Lower leg skin (tissue), 4 donors: ENCODE data around the gene SCYGR1. TPM values are rescaled to one million over a fixed set of nuclear protein-coding genes. Genes with fewer than 3 reads are reported as not detected.

Experiments used
- DNase-seq, 2 donors: peaks; one replicate each; pipeline ENCODE4 v3.0.0-alpha.2; 2019; ENCODE audit warnings: low spot score in 2 of 2
- H3K4me3 ChIP-seq: fragments of 200-600 bp; sonication (generic); 2 replicates; pipeline ENCODE4 v1.5.1; 2017; ENCODE audit warnings: mild to moderate bottlenecking, low read depth; ENCODE audit not compliant: poor library complexity, severe bottlenecking
- POLR2A ChIP-seq, 2 donors: fragments of 450-650 bp; IDR thresholded peaks; one replicate each; pipeline ENCODE4 v1.6.1; 2016 to 2017; ENCODE audit warnings: antibody characterized with exemption in 2 of 2, mild to moderate bottlenecking in 1 of 2, moderate library complexity in 1 of 2
- WGBS, 2 donors: methylation state at CpG; one replicate each; pipeline ENCODE4 v1.1.5; 2018; 5-methylcytosine and 5-hydroxymethylcytosine counted together
- intact Hi-C: fragments of 100-400 bp; cut with DNase I; formaldehyde crosslinking; loops from one replicate; pipeline ENCODE4 v1.15.0; 2023; ENCODE audit warnings: low total_unique reads
- total RNA-seq, 4 donors: library from RNA; depleted of rRNA; stranded (reverse); fragments of >200 nt; gene quantifications; one replicate each; pipeline ENCODE4 v1.1.0, GENCODE V29; 2016
- TF ChIP-seq, protein P1 (sequence below), 3 donors: fragments of 450-650 bp; IDR thresholded peaks; one replicate each; pipeline ENCODE4 v1.5.1; 2016; ENCODE audit warnings: antibody characterized with exemption in 3 of 3, mild to moderate bottlenecking in 3 of 3, moderate library complexity in 2 of 3

Gene SCYGR1
- total RNA-seq, 4 donors from 2014 or later: not detected

DNA sequence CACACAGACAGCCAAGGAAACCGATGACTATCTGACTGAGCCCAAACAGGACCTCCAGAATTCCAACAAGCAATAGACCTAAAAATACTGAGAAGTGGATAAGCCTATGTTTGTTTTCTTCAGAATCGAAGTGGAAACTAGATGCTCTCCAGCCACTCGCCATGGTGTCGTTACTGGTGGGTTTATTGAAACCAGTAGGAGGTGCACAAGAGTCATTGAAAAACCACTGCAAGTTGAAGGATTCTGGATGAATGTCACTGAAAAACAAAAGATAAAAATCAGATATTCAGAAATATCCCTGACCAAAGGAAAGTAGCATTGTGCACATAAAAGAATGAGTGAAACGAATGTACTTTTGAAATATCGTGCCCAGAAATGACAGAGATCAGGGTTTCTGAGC, 24.0 kb downstream of the SCYGR1 start:
- WGBS, 2 donors: 94 to 95% methylated on average over 6 of the region's 6 CpGs
- no peak for DNase-seq
- TF ChIP-seq, protein P1, sequence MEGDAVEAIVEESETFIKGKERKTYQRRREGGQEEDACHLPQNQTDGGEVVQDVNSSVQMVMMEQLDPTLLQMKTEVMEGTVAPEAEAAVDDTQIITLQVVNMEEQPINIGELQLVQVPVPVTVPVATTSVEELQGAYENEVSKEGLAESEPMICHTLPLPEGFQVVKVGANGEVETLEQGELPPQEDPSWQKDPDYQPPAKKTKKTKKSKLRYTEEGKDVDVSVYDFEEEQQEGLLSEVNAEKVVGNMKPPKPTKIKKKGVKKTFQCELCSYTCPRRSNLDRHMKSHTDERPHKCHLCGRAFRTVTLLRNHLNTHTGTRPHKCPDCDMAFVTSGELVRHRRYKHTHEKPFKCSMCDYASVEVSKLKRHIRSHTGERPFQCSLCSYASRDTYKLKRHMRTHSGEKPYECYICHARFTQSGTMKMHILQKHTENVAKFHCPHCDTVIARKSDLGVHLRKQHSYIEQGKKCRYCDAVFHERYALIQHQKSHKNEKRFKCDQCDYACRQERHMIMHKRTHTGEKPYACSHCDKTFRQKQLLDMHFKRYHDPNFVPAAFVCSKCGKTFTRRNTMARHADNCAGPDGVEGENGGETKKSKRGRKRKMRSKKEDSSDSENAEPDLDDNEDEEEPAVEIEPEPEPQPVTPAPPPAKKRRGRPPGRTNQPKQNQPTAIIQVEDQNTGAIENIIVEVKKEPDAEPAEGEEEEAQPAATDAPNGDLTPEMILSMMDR (IDR thresholded peaks at IDR 0.05): no peak
- TF ChIP-seq POLR2A (IDR thresholded peaks at IDR 0.05): no peak
- H3K4me3 ChIP-seq: no peak overlapping the region
- intact Hi-C loops: no loop called here

DNA sequence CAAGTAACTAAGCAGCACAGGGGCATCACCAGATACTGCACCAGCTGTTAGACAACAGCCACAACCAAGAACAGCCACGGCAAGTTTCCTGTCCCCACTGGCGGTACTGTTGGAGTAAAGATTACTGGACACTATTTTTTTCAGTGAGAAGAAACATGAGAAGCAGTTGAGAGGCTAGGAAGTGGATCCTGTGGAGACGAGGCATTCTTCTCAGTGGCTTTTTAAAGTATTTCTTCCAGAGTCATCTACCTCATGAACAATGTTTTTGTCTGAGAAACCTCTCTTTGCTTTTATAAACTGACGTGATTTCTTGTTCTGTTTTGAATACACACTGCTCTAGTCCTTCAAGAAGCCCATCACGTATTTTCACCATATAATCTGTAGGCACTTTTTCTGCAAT, 27.4 kb downstream of the SCYGR1 start:
- DNase-seq: no peak
- no peak overlapping the region for H3K4me3 ChIP-seq
- WGBS, 2 donors: 86 to 94% methylated on average over 5 of the region's 5 CpGs
- intact Hi-C loops: no loop called here
- TF ChIP-seq, protein P1 (IDR thresholded peaks at IDR 0.05): no peak
- no peak for TF ChIP-seq POLR2A (IDR thresholded peaks at IDR 0.05)

DNA sequence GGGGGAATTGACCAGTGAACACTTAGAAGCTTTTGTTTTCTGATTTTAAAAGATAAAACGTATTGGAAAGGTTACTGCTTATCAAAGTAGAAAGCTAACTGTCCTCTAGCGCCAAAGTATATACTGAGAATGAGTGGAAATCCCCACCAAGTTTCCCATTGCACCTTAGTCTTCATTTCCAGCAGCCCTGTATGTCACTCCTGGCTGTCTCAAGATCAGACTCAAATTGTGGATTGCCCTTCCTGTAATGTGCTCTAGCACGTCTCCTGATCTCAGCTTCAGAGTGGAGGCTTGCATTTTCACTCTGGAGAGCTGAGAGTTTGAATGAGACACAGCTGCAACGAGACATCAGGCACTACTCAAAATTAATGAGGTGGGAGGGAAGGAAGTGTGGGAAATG, 36.1 kb downstream of the SCYGR1 start:
- 63 to 67% methylated on average over 4 of the region's 4 CpGs for WGBS, 2 donors
- DNase-seq: no peak
- no peak overlapping the region for H3K4me3 ChIP-seq
- intact Hi-C loops: no loop called here
- TF ChIP-seq POLR2A (IDR thresholded peaks at IDR 0.05): no peak
- TF ChIP-seq, protein P1 (IDR thresholded peaks at IDR 0.05): no peak

DNA sequence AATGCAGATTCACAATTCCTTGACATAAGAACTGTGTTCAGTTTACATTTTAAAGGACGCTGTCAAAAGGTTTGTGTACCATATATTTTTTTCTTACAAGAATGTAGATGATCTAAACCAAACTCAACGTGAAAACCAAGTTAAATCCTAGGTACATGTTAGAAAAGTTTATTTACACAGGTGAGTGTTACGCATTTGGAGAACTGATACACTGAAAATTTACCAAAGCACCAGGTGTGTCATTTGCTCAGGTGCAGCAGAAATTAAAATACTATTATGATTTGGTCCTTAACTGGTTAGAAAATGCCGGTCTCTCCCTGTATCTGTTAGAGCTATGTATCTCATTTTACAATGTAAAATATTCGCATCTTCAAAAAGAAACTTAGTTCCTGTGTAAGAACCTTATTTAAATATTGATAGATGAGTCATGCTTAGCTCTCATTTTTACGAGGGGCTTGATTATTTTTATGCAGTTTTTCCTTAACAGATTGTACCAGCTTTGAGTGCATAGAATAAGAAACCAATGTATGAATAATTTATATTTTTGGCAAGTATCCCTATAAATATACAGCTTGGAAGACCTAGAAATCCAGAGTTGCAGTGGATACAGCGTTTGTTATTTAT, 37.6 kb downstream of the SCYGR1 start:
- DNase-seq: no peak
- TF ChIP-seq, protein P1 (IDR thresholded peaks at IDR 0.05): no peak
- no peak for TF ChIP-seq POLR2A (IDR thresholded peaks at IDR 0.05)
- H3K4me3 ChIP-seq: no peak overlapping the region
- 90 to 94% methylated on average over 7 of the region's 7 CpGs for WGBS, 2 donors
- intact Hi-C loops: no loop called here

DNA sequence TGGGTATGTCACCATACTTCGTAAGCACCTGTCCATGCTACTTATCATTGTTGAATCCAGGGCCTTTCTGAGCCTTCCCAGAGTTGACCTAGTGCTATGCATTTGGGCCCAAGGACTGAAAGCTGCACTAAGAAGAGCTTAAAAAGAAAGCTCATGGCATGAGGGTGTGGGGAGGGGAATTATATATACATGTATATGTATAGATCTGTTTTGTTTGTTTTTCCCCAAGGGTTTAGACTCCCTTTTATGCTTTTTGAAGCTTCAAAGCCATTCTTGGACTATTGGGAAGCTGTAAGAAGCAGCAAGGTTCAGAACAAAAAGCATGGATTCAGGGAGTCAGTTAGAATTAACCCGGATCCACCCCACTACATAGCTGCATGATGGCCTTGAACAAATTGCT, 39.4 kb downstream of the SCYGR1 start:
- intact Hi-C loops: no loop called here
- 61 to 97% methylated on average over 2 of the region's 2 CpGs for WGBS, 2 donors
- DNase-seq: no peak
- TF ChIP-seq POLR2A (IDR thresholded peaks at IDR 0.05): no peak
- TF ChIP-seq, protein P1 (IDR thresholded peaks at IDR 0.05): no peak
- no peak overlapping the region for H3K4me3 ChIP-seq

DNA sequence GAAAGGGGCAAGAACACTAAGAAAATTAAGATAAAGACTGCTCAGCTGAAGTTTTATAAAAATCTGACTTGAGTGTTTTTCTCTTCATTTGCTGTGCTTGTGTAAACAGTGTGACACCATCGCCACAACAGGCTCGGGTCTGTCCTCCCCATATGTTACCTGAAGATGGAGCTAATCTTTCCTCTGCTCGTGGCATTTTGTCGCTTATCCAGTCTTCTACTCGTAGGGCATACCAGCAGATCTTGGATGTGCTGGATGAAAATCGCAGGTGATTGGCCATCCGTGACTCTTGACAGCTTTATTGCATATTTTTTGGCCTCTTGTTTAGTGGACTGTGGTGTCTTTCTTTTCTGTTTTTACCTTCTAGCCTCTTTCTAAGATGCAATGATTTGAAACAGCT, 40.6 kb downstream of the SCYGR1 start:
- no peak overlapping the region for H3K4me3 ChIP-seq
- WGBS, 2 donors: 89 to 90% methylated on average over 7 of the region's 7 CpGs

More for the DNA sequence above, 40.6 kb downstream of the SCYGR1 start:
- no peak for DNase-seq
- intact Hi-C loops: no loop called here
- no peak for TF ChIP-seq POLR2A (IDR thresholded peaks at IDR 0.05)
- TF ChIP-seq, protein P1 (IDR thresholded peaks at IDR 0.05): no peak
